ENCODE results near the gene RGL3. TPM values are rescaled to one million over a fixed set of nuclear protein-coding genes. Genes with fewer than 3 reads are reported as not detected.
A peak's percentile ranks its signal among the peaks of the same experiment; 100 is the strongest.
"Not testable (repeated sequence)": the region's sequence is repeated elsewhere in the genome, so short reads cannot be mapped to it uniquely, and the experiment has no call there.

The RGL3 gene
- total RNA-seq, result 10 to 100 TPM in 1 of 3 donors, 1 to 10 TPM in 2; 3.7 to 18.4 (median 9.8) TPM

- Histone ChIP-seq H3K4me3 (peak within 1 kb of the TSS; percentile 45 to 66 (median 51)), H3K27ac (peak within 1 kb of the TSS in 1 of 2 donors; percentile 40), H3K27me3 (peaks cover 4 to 21% of the 10 kb centered on the region in 2 donors), H3K36me3 (no peaks in the 10 kb centered on the region), H3K4me1 (no peaks in the 10 kb centered on the region), H3K9me3 (no peaks in the 10 kb centered on the region)
- no peak for DNase-seq (ENCODE audit: low spot score in 2 of 2)
- intact Hi-C loops (cut with DNase I; ENCODE audit: low total_unique reads), result no loop called here
- TF ChIP-seq CTCF (IDR thresholded peaks at IDR 0.05) (no peak), POLR2AphosphoS5 (IDR thresholded peaks at IDR 0.05) (no peak), POLR2A (IDR thresholded peaks at IDR 0.05) (no peak)
These were observed at the start of gene RGL3 for GRCh38 chr19:11418549-11419506. Gene RGL3, minus strand, starts transcription at chr19:11419314. Its CDS starts 36 bp downstream, at chr19:11419278.

- H3K4me3 ChIP-seq; H3K27ac ChIP-seq; H3K36me3 ChIP-seq; H3K27me3 ChIP-seq; H3K4me1 ChIP-seq; intact Hi-C loops (cut with DNase I; ENCODE audit: low total_unique reads); H3K9me3 ChIP-seq; DNase-seq (ENCODE audit: low spot score in 2 of 2): not testable (repeated sequence)
These were observed 49.2 kb upstream of the RGL3 start for GRCh38 chr19:11468266-11468845.

GRCh38 chr19:11465600-11465999, 46.5 kb upstream of the RGL3 start:
- H3K27ac ChIP-seq, result no peak overlapping the region
- intact Hi-C loops (cut with DNase I; ENCODE audit: low total_unique reads), result no loop called here
- no peaks in the 10 kb centered on the region for H3K9me3 ChIP-seq
- no peak overlapping the region for H3K4me3 ChIP-seq
- no peaks in the 10 kb centered on the region for H3K4me1 ChIP-seq
- H3K36me3 ChIP-seq, result no peaks in the 10 kb centered on the region
- no peak for TF ChIP-seq POLR2AphosphoS5 (IDR thresholded peaks at IDR 0.05)
- no peak for TF ChIP-seq CTCF (IDR thresholded peaks at IDR 0.05)
- TF ChIP-seq POLR2A (IDR thresholded peaks at IDR 0.05), result no peak
- DNase-seq (ENCODE audit: low spot score in 2 of 2), result no peak
- no peaks in the 10 kb centered on the region for H3K27me3 ChIP-seq

- intact Hi-C loops (cut with DNase I; ENCODE audit: low total_unique reads), result no loop called here
These were observed 45.5 kb upstream of the RGL3 start for GRCh38 chr19:11464333-11465265.

More at GRCh38 chr19:11464333-11465265, 45.5 kb upstream of the RGL3 start:
- Histone ChIP-seq H3K36me3 (no peaks in the 10 kb centered on the region), H3K27ac (no peak overlapping the region), H3K4me3 (no peak overlapping the region), H3K4me1 (no peaks in the 10 kb centered on the region), H3K9me3 (no peaks in the 10 kb centered on the region), H3K27me3 (no peaks in the 10 kb centered on the region)
- DNase-seq (ENCODE audit: low spot score in 2 of 2), result no peak
- TF ChIP-seq POLR2AphosphoS5 (IDR thresholded peaks at IDR 0.05) (no peak), CTCF (IDR thresholded peaks at IDR 0.05) (no peak), POLR2A (IDR thresholded peaks at IDR 0.05) (no peak)

Measured in breast epithelium (tissue), 4 donors.